Fibroblast of mammary gland (primary cell): ENCODE results near the gene ADGRV1.

Experiments used
- DNase-seq: peaks from one replicate; pipeline ENCODE4 v3.0.0-alpha.2; 2010; ENCODE audit warnings: low read depth
- H3K4me3 ChIP-seq: 2 replicates; pipeline ENCODE4 v1.5.1; 2011; ENCODE audit warnings: low read depth, mild to moderate bottlenecking, low read length, moderate library complexity; ENCODE audit not compliant: control insufficient read depth
- CTCF ChIP-seq: conservative IDR thresholded peaks from 2 replicates; pipeline ENCODE4 v1.5.1; 2011; ENCODE audit warnings: low read depth, low read length, inconsistent platforms; ENCODE audit not compliant: control insufficient read depth, insufficient read depth

The ADGRV1 gene

GRCh38 chr5:90642706-90643229 is 84.2 kb downstream of the ADGRV1 start:
- no peak for DNase-seq
- no peak overlapping the region for H3K4me3 ChIP-seq
- TF ChIP-seq CTCF, result no peak

- TF ChIP-seq CTCF, result no peak
- no peak overlapping the region for H3K4me3 ChIP-seq
- DNase-seq, result no peak
These were observed 85.5 kb downstream of the ADGRV1 start for GRCh38 chr5:90644132-90644531.

GRCh38 chr5:90645024-90645610 is 86.5 kb downstream of the ADGRV1 start:
- no peak overlapping the region for H3K4me3 ChIP-seq
- peak; percentile 1 for DNase-seq
- no peak for TF ChIP-seq CTCF

- TF ChIP-seq CTCF, result no peak
- no peak overlapping the region for H3K4me3 ChIP-seq
- no peak for DNase-seq
These were observed 92.2 kb downstream of the ADGRV1 start for GRCh38 chr5:90650767-90651166.

GRCh38 chr5:90654215-90654614 is 95.6 kb downstream of the ADGRV1 start:
- TF ChIP-seq CTCF, result no peak
- no peak overlapping the region for H3K4me3 ChIP-seq
- no peak for DNase-seq

- no peak for DNase-seq
- H3K4me3 ChIP-seq, result no peak overlapping the region
- TF ChIP-seq CTCF, result no peak
These were observed 96.8 kb downstream of the ADGRV1 start for GRCh38 chr5:90655423-90655822.

- no peak for DNase-seq
- no peak for TF ChIP-seq CTCF
These were observed 98.4 kb downstream of the ADGRV1 start for GRCh38 chr5:90657030-90657429.

More at GRCh38 chr5:90657030-90657429, 98.4 kb downstream of the ADGRV1 start:
- H3K4me3 ChIP-seq, result no peak overlapping the region
